ENCODE measurements around the gene TSHZ3.

GRCh38 chr19:31318790-31319425 lies 30.3 kb downstream of the TSHZ3 start:
- no peak for TF ChIP-seq CTCF (conservative IDR thresholded peaks at IDR 0.05; ENCODE audit: low read length)
- TF ChIP-seq EZH2phosphoT487 (IDR thresholded peaks at IDR 0.05; ENCODE audit: borderline replicate concordance) = no peak

Measured in Loucy (cell line).